Upper lobe of right lung (tissue), 1 donor: ENCODE results near the gene FHAD1. TPM values are rescaled to one million over a fixed set of nuclear protein-coding genes. Genes with fewer than 3 reads are reported as not detected.

Experiments
- ATAC-seq: fragments of 200-7000 bp; cut with Tn5 transposase; one replicate; pipeline ENCODE4 v1.9.1; 2020; ENCODE audit warnings: mild to moderate bottlenecking, moderate library complexity
- DNase-seq: peaks from one replicate; pipeline ENCODE4 v3.0.0-alpha.2; 2020
- H3K27ac ChIP-seq: fragments of 200-600 bp; one replicate; pipeline ENCODE4 v1.8.0; 2022
- H3K27me3 ChIP-seq: fragments of 200-600 bp; one replicate; pipeline ENCODE4 v1.8.0; 2022; ENCODE audit warnings: mild to moderate bottlenecking
- H3K36me3 ChIP-seq: fragments of 200-600 bp; one replicate; pipeline ENCODE4 v1.8.0; 2022
- H3K4me1 ChIP-seq: fragments of 200-600 bp; one replicate; pipeline ENCODE4 v1.8.0; 2022
- H3K4me3 ChIP-seq: fragments of 200-600 bp; one replicate; pipeline ENCODE4 v1.8.0; 2022; ENCODE audit warnings: mild to moderate bottlenecking
- H3K9me3 ChIP-seq: fragments of 200-600 bp; one replicate; pipeline ENCODE4 v1.8.0; 2022
- CTCF ChIP-seq: fragments of 200-600 bp; IDR thresholded peaks from one replicate; pipeline ENCODE4 v1.8.0; 2022; ENCODE audit warnings: antibody characterized with exemption
- intact Hi-C: fragments of 100-400 bp; cut with DNase I; formaldehyde crosslinking; loops from one replicate; pipeline ENCODE4 v1.11.0; 2022
- total RNA-seq: library from RNA; stranded (reverse); fragmentation: NEBNext Ultra II Directional; extraction: Animal tissue kit (Norgen Biotek cat#: 25700); gene quantifications from one replicate; pipeline ENCODE4 v1.2.1, GENCODE V29; 2021
- donor health status: DM: no; HTN: yes; CAD: no; lungs with severe emphysema.

Gene FHAD1
- total RNA-seq, 1 donor from 2014 or later, result 2.4 TPM

GRCh38 chr1:15287035-15287979, 40.3 kb downstream of the FHAD1 start:
- intact Hi-C loops, result no loop called here
- Histone ChIP-seq H3K27me3 (no peaks in the 10 kb centered on the region), H3K4me3 (no peak overlapping the region), H3K36me3 (no peaks in the 10 kb centered on the region), H3K9me3 (no peaks in the 10 kb centered on the region), H3K27ac (no peak overlapping the region), H3K4me1 (peaks cover 2% of the 10 kb centered on the region)
- ATAC-seq (peak; percentile 42), DNase-seq (peak; percentile 54)
- TF ChIP-seq CTCF, result no peak

GRCh38 chr1:15288173-15288926, 41.3 kb downstream of the FHAD1 start:
- TF ChIP-seq CTCF, result no peak
- ATAC-seq (no peak), DNase-seq (peak; percentile 40)
- Histone ChIP-seq H3K27ac (no peak overlapping the region), H3K27me3 (no peaks in the 10 kb centered on the region), H3K9me3 (no peaks in the 10 kb centered on the region), H3K36me3 (no peaks in the 10 kb centered on the region), H3K4me3 (no peak overlapping the region), H3K4me1 (peaks cover 2% of the 10 kb centered on the region)
- intact Hi-C loops, result no loop called here

DNA sequence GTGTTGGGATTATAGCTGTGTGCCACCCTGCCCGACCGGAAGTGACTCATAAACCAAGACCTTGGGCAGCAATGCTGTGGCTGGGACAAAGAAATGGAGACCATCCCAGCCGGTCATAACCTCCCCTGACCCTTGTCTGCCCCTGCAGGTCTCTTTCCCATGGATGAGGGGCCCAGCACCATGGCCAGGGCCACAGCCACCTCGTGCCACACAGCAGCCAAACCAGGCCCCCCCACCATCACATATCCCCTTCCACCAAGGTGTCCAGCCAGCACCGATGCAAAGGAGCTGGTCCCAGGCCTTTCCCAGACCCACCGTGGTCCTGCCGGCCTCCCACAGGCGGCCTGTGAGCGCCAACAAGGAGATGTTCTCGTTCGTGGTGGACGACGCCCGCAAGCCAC, 42.2 kb downstream of the FHAD1 start:
- ATAC-seq (no peak), DNase-seq (peak; percentile 58)
- Histone ChIP-seq H3K4me3 (no peak overlapping the region), H3K27me3 (no peaks in the 10 kb centered on the region), H3K4me1 (peaks cover 2% of the 10 kb centered on the region), H3K9me3 (no peaks in the 10 kb centered on the region), H3K36me3 (no peaks in the 10 kb centered on the region), H3K27ac (no peak overlapping the region)
- no peak for TF ChIP-seq CTCF
- intact Hi-C loops, result no loop called here

DNA sequence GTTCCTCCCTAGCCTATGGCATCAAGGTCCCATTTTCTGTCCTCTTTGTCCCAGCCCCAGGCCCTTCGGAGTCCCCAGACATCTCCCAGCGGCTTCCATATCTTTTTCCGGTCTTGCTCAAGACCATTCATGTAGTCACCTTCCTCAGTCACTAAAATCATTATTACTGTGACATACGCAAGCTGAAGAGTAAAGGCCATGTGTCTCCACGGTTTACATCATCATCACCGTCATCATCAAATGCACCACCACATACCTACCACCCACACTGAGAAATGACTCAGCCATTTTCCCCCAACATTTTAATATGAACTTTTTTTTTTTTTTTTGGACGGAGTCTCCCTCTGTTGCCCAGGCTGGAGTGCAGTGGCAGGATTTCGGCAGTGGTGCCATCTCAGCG, 43.4 kb downstream of the FHAD1 start:
- no peak for ATAC-seq
- no peak overlapping the region for H3K27ac ChIP-seq

GRCh38 chr1:15295696-15296095, 48.7 kb downstream of the FHAD1 start:
- intact Hi-C loops, result no loop called here
- H3K4me3 ChIP-seq, result no peak overlapping the region
- H3K9me3 ChIP-seq, result no peaks in the 10 kb centered on the region
- H3K27me3 ChIP-seq, result no peaks in the 10 kb centered on the region
- ATAC-seq (no peak), DNase-seq (no peak)
- TF ChIP-seq CTCF, result no peak
- no peak overlapping the region for H3K27ac ChIP-seq
- H3K4me1 ChIP-seq, result no peaks in the 10 kb centered on the region
- H3K36me3 ChIP-seq, result no peaks in the 10 kb centered on the region

More for the DNA sequence above, 43.4 kb downstream of the FHAD1 start:
- Histone ChIP-seq H3K36me3 (no peaks in the 10 kb centered on the region), H3K27me3 (no peaks in the 10 kb centered on the region), H3K9me3 (no peaks in the 10 kb centered on the region), H3K4me3 (no peak overlapping the region), H3K4me1 (no peaks in the 10 kb centered on the region)
- intact Hi-C loops, result no loop called here
- TF ChIP-seq CTCF, result no peak
- DNase-seq, result peak; percentile 25
